HEK293T (cell line): Measurements from ENCODE around the gene ACBD6.

Experiments
- CTCF ChIA-PET: fragments of 350-600 bp; formaldehyde crosslinking; extraction: SDS; loops from one replicate; lab custom pipeline; 2021; ENCODE audit warnings: antibody characterized with exemption, inconsistent platforms; lab: Yijun Ruan, JAX
- POLR2A ChIA-PET: fragments of 350-600 bp; formaldehyde crosslinking; extraction: SDS; loops from one replicate; lab custom pipeline; 2020; ENCODE audit warnings: antibody characterized with exemption, inconsistent platforms; lab: Yijun Ruan, JAX
- DNase-seq: peaks from one replicate; pipeline ENCODE4 v3.0.0; 2012; ENCODE audit warnings: mixed read lengths; ENCODE audit errors: extremely low spot score
- ARNT ChIP-seq: fragments of 450-650 bp; IDR thresholded peaks from 2 replicates; pipeline ENCODE4 v1.6.1; 2017; ENCODE audit warnings: mild to moderate bottlenecking
- BHLHE40 ChIP-seq: fragments of 450-650 bp; IDR thresholded peaks from 2 replicates; pipeline ENCODE4 v1.6.1; 2016; ENCODE audit warnings: mild to moderate bottlenecking, moderate library complexity, borderline replicate concordance
- CTBP1 ChIP-seq: fragments of 450-650 bp; IDR thresholded peaks from 2 replicates; pipeline ENCODE4 v1.6.1; 2016; ENCODE audit warnings: borderline replicate concordance
- ELF4 ChIP-seq: fragments of 450-650 bp; IDR thresholded peaks from 2 replicates; pipeline ENCODE4 v1.6.1; 2017; ENCODE audit warnings: antibody characterized with exemption
- FOXA1 ChIP-seq: fragments of 450-650 bp; IDR thresholded peaks from 2 replicates; pipeline ENCODE4 v1.6.1; 2016; ENCODE audit warnings: mild to moderate bottlenecking
- FOXK2 ChIP-seq: fragments of 450-650 bp; IDR thresholded peaks from 2 replicates; pipeline ENCODE4 v1.6.1; 2016; ENCODE audit warnings: mild to moderate bottlenecking
- FOXM1 ChIP-seq: fragments of 450-650 bp; IDR thresholded peaks from 2 replicates; pipeline ENCODE4 v1.6.1; 2017; ENCODE audit warnings: mild to moderate bottlenecking, borderline replicate concordance
- HDGF ChIP-seq: fragments of 450-650 bp; IDR thresholded peaks from 2 replicates; pipeline ENCODE4 v1.6.1; 2017; ENCODE audit warnings: antibody characterized with exemption, borderline replicate concordance
- L3MBTL2 ChIP-seq: fragments of 450-650 bp; conservative IDR thresholded peaks from 2 replicates; pipeline ENCODE4 v1.6.1; 2016; ENCODE audit warnings: mild to moderate bottlenecking
- LEF1 ChIP-seq: fragments of 450-650 bp; IDR thresholded peaks from 2 replicates; pipeline ENCODE4 v1.6.1; 2017; ENCODE audit warnings: mild to moderate bottlenecking, borderline replicate concordance
- NFRKB ChIP-seq: fragments of 450-650 bp; IDR thresholded peaks from 2 replicates; pipeline ENCODE4 v1.6.1; 2016; ENCODE audit warnings: mild to moderate bottlenecking, moderate library complexity
- SP1 ChIP-seq: fragments of 450-650 bp; IDR thresholded peaks from 2 replicates; pipeline ENCODE4 v1.6.1; 2017
- SUZ12 ChIP-seq: fragments of 450-650 bp; IDR thresholded peaks from 2 replicates; pipeline ENCODE4 v1.6.1; 2016; ENCODE audit warnings: mild to moderate bottlenecking
- TARDBP ChIP-seq: fragments of 450-650 bp; IDR thresholded peaks from 2 replicates; pipeline ENCODE4 v1.6.1; 2016
- ZNF384 ChIP-seq: fragments of 450-650 bp; IDR thresholded peaks from 2 replicates; pipeline ENCODE4 v1.6.1; 2016
- TF ChIP-seq, protein P1 (sequence below): fragments of 450-650 bp; IDR thresholded peaks from 2 replicates; pipeline ENCODE4 v1.6.1; 2016

ACBD6 gene

DNA sequence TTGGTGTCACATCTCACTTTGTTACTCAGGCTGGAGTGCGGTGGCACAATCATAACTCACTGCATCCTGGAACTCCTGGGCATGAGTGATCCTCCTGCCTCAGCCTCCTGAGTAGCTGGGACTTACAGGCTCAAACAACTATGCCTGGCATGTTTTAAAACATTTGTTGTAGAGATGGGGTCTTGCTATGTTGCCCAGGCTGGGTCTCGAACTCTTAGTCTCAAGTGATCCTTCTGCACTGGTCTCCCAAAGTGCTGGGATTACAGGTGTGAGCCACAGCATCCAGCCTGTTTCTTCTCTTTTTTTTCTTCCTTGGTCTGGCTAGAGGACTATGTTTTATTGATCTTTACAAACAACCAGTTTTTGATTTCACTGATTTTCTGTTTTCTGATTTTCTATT, 207.7 kb downstream of the ACBD6 start:
- ChIA-PET POLR2A (no interaction called here), CTCF (no interaction called here)
- TF ChIP-seq L3MBTL2 (no peak), FOXM1 (no peak), FOXK2 (no peak), CTBP1 (no peak), FOXA1 (no peak), SP1 (no peak), ZNF384 (no peak), SUZ12 (no peak)
- TF ChIP-seq, protein P1, sequence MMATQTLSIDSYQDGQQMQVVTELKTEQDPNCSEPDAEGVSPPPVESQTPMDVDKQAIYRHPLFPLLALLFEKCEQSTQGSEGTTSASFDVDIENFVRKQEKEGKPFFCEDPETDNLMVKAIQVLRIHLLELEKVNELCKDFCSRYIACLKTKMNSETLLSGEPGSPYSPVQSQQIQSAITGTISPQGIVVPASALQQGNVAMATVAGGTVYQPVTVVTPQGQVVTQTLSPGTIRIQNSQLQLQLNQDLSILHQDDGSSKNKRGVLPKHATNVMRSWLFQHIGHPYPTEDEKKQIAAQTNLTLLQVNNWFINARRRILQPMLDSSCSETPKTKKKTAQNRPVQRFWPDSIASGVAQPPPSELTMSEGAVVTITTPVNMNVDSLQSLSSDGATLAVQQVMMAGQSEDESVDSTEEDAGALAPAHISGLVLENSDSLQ, result no peak
- DNase-seq, result no peak

DNA sequence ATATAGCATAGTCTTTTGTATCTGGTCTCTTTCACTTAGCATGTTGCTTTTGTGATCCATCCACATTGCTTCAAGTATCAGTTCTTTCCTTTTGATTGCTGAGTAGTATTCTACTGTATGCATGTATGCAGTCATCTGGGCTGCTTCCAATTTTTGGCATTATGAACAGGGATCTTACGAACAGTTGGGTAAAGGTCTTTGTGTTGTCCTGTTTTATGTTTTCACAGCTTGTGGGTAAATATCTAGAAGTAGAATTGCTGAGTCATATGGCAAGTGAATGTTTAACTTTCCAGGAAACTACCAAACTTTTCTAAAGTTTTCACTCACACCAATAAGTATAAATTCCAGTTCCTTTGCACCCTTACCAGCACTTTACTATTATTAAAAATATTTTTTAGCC, 211.4 kb downstream of the ACBD6 start:
- CTCF ChIA-PET, result no interaction called here
- POLR2A ChIA-PET, result no interaction called here
- DNase-seq, result no peak
- TF ChIP-seq CTBP1 (no peak), SP1 (no peak), SUZ12 (no peak), ZNF384 (no peak), HDGF (no peak), FOXA1 (no peak), NFRKB (no peak), FOXK2 (no peak), LEF1 (no peak), L3MBTL2 (no peak), FOXM1 (no peak), ELF4 (no peak), TARDBP (no peak), BHLHE40 (no peak), ARNT (no peak)
- TF ChIP-seq, protein P1, result no peak

DNA sequence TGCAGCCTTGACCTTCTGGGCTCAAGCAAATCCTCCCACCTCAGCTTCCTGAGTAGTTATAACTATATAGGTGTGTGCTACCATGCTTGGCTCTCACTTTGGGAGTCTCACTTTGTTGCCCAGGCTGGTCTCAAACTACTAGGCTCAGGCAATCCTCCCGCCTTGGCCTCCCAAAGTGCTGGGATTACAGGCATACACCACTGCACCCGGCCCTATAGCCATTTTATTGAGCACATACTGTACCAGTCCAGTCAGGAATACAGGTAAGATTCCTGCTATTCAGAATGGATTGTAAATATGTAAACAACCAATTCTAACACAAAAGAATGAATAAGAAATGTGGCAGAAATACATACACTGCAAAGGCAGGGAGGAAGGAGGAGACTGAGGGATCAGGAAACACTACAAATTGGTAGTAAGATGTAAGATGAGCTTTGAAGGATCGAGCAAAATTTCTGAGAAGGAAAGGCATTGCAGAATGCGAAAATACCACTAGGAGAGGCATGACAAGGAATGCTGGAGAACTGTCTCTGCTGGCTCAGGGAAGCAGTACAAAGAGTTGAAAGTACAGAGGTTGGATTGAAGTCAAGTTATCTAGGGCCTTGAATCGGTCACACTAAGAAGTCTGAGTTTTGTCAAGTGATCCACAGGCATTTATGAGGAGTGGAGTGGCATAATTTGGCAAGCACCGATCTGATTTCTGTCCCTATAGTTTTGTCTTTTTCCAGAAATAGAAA, 211.9 kb downstream of the ACBD6 start:
- DNase-seq, result no peak
- TF ChIP-seq L3MBTL2 (no peak), CTBP1 (no peak), NFRKB (no peak)
- TF ChIP-seq, protein P1, result no peak
- CTCF ChIA-PET, result interaction anchor here (0.8 kb wide), 1 partner anchor 29 kb away, joined by 7 read pairs; no protein-coding TSS in a partner anchor
- POLR2A ChIA-PET, result no interaction called here

DNA sequence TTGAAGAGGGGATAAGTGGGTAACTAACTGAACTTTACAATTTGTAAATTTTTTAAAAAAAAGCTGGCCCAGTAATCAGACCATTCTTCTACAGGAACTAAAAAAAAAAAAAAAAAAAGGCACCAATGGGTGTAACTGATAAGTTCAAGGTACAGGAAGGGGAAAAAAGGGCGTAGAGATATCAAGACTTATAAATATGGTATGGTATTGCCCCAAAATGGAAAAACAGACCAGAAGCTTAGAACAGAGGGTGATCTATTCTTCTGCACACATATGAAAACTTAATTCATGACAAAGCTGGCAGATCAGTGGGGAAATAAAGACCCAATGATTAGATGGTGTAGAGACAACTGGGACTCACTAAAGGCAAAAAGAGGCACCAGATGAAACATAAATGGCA, 213.4 kb downstream of the ACBD6 start:
- no peak for DNase-seq
- ChIA-PET POLR2A (no interaction called here), CTCF (no interaction called here)
- TF ChIP-seq LEF1 (no peak), TARDBP (no peak), ELF4 (no peak), SUZ12 (no peak), SP1 (no peak), FOXK2 (no peak), FOXM1 (no peak), ARNT (no peak), BHLHE40 (no peak), NFRKB (no peak), HDGF (no peak), ZNF384 (no peak), CTBP1 (no peak), FOXA1 (no peak), L3MBTL2 (no peak)
- TF ChIP-seq, protein P1, result no peak

DNA sequence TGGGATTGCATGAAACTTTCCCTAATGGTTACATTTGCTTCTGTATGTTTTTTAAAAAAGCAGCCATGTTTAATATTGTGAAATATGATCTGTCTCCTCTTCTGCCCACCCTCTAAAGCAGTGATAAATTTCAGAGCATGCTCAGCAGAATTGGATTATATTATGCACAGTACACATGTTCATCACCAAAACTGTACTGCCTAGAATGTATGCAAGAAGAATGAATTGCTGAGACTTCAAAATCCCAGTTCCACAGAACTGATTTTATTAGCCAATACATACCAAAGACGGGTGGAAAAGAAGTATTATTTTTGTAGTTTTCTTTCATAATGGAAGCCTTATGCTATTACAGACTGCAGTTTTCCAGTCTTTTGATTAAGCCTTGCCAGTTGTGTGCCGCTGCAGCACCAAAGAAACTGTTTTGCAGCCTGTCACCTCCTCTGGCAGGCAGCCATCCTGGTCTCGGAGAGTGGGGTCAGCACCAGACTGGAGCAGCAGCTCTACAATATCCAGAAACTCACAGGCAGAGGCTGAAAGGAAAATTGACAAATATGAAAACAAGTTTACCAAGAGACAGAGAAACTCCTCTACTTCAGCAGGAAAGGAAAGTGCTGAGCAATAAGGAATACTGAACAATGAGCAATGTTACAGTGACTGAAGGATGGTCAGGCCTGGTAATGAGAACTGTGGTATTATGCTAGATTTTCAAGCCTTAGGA, 214.2 kb downstream of the ACBD6 start:
- POLR2A ChIA-PET, result no interaction called here
- CTCF ChIA-PET, result no interaction called here
- TF ChIP-seq HDGF (no peak), NFRKB (no peak), TARDBP (no peak), ELF4 (no peak), CTBP1 (no peak), ZNF384 (no peak), SP1 (no peak), FOXM1 (no peak), FOXK2 (no peak), LEF1 (no peak), L3MBTL2 (no peak), SUZ12 (no peak), ARNT (no peak), BHLHE40 (no peak), FOXA1 (no peak)
- TF ChIP-seq, protein P1, result no peak
- no peak for DNase-seq
